AG09309 (cell line): Measurements from ENCODE around the gene PSD2.

Source experiments
- DNase-seq: peaks from one replicate; pipeline ENCODE4 v3.0.0-alpha.2; 2010; ENCODE audit warnings: low read depth
- H3K4me3 ChIP-seq: 2 replicates; pipeline ENCODE4 v1.5.1; 2011; ENCODE audit warnings: mild to moderate bottlenecking, low read depth, low read length, moderate library complexity; ENCODE audit not compliant: control insufficient read depth
- TF ChIP-seq, protein P1 (sequence below): IDR thresholded peaks from 2 replicates; pipeline ENCODE4 v1.5.1; 2011; ENCODE audit warnings: mild to moderate bottlenecking, low read depth, low read length, inconsistent platforms; ENCODE audit not compliant: insufficient read depth, control insufficient read depth; ENCODE audit errors: missing control alignments

The PSD2 gene

DNA sequence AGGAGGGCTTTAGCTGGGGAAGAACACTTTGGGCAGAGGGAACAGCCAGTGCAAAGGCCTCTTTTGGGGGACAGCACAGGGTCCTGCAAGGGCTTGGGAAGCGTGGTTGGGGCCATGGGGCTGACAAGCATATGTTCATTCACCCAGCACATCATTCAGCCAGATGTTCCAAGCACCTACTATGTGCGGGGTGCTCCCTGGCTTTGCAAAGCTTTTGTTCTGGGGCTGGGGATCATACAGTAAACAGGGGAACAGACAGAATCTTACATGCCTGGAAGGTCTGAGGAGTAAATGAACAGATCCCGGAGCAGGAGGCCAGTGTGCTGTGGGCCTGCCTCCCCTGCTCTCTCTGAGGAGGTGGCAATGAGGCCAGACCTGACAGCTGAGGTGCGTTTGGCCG, 16.7 kb downstream of the PSD2 start:
- no peak overlapping the region for H3K4me3 ChIP-seq
- TF ChIP-seq, protein P1, sequence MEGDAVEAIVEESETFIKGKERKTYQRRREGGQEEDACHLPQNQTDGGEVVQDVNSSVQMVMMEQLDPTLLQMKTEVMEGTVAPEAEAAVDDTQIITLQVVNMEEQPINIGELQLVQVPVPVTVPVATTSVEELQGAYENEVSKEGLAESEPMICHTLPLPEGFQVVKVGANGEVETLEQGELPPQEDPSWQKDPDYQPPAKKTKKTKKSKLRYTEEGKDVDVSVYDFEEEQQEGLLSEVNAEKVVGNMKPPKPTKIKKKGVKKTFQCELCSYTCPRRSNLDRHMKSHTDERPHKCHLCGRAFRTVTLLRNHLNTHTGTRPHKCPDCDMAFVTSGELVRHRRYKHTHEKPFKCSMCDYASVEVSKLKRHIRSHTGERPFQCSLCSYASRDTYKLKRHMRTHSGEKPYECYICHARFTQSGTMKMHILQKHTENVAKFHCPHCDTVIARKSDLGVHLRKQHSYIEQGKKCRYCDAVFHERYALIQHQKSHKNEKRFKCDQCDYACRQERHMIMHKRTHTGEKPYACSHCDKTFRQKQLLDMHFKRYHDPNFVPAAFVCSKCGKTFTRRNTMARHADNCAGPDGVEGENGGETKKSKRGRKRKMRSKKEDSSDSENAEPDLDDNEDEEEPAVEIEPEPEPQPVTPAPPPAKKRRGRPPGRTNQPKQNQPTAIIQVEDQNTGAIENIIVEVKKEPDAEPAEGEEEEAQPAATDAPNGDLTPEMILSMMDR, result no peak
- DNase-seq, result no peak

DNA sequence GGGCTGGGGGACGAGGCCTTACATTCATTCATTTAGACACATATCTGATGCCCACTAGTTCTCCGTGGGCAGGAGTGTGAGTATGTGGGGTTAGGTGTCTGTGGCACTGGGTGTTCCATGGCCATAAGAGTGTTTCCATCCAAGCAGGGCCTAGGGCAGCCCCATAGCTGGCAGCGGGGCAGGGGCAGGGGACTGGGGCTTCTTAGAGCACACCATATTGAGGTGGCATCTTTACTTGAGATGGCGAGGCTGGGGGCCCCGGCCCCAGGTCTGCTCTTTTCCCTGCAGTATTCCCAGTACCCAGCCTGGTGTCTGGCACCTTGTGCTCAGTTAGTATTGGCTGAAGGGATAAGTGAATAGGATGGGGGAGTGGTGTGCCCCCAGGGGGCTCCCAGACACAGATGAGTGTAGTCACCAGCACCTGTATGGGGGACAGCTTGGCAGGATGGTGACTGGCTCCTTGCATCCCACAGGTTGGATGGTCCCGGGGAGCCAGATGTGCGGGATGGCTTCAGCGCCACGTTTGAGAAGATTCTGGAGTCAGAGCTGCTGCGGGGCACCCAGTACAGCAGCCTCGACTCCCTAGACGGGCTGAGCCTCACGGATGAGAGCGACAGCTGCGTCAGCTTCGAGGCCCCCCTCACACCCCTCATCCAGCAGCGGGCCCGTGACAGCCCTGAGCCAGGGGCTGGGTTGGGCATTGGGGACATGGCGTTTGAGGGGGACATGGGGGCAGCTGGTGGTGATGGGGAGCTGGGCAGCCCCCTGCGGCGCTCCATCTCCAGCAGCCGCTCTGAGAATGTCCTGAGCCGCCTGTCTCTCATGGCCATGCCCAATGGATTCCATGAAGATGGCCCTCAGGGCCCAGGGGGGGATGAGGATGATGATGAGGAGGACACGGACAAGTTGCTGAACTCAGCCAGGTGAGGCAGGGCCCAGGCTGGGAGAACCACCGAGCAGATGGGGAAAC, 17.5 kb downstream of the PSD2 start:
- no peak overlapping the region for H3K4me3 ChIP-seq
- DNase-seq, result no peak
- TF ChIP-seq, protein P1, result no peak

DNA sequence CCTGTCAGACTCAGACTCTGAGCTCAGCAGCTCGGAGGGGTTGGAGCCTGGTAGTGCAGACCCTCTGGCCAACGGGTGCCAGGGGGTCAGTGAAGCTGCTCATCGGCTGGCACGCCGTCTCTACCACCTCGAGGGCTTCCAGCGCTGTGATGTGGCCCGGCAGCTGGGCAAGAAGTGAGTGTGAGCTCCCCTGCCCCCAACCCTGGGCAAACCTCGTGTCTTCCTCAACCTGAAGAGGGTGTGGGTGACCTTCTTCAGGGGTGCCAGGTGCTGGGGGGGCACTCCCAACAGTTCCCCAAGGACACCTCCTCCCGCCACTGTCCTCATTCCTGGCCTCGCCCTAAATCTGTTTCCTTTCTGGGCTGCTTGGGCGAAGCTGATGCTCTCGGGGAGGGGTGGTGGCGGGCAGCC, 18.6 kb downstream of the PSD2 start:
- DNase-seq, result no peak
- H3K4me3 ChIP-seq, result no peak overlapping the region
- TF ChIP-seq, protein P1, result no peak

GRCh38 chr5:139814704-139815280, 19.2 kb downstream of the PSD2 start:
- H3K4me3 ChIP-seq, result no peak overlapping the region
- TF ChIP-seq, protein P1, result no peak
- no peak for DNase-seq

DNA sequence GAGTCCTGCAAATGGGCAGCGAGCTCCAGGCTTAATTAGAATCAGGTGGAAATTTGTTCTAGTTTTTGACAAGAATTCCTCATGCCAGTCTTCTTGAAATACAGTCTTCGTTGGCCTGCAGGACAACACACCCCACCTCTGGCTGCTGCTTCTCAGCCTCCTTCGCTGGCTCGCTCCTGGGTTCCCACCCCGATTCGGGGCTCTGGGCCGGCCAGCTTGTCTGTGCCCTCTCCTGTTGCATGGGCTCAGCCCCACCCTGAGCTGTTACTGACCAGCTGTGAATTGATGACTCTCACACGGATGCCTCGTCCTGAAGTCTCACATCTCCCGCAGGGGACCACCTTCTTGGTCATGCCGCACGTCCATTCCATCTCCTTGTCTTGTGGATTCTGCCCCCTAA, 21.0 kb downstream of the PSD2 start:
- TF ChIP-seq, protein P1, result no peak
- no peak for DNase-seq
- H3K4me3 ChIP-seq, result no peak overlapping the region

GRCh38 chr5:139817362-139817761, 21.8 kb downstream of the PSD2 start:
- TF ChIP-seq, protein P1, result no peak
- H3K4me3 ChIP-seq, result no peak overlapping the region
- no peak for DNase-seq

- no peak overlapping the region for H3K4me3 ChIP-seq
- TF ChIP-seq, protein P1, result no peak
- no peak for DNase-seq
Measured at GRCh38 chr5:139817970-139818369, 22.4 kb downstream of the PSD2 start.
